SK-N-MC (cell line): ENCODE data around the gene HOXA6.

Experiments
- EZH2 ChIP-seq: fragments of 200-600 bp; sonication (generic); IDR thresholded peaks from one replicate; pipeline ENCODE4 v1.6.1; 2017; ENCODE audit warnings: antibody characterized with exemption
- FOXP2 ChIP-seq: optimal IDR thresholded peaks from 2 replicates; pipeline ENCODE3; 2011; ENCODE audit warnings: mild to moderate bottlenecking, moderate library complexity; ENCODE audit not compliant: insufficient read depth; ENCODE audit errors: extremely low read length, control extremely low read depth
- POLR2AphosphoS5 ChIP-seq: IDR thresholded peaks from 2 replicates; pipeline ENCODE4 v1.6.1; 2012; ENCODE audit warnings: mild to moderate bottlenecking, low read depth, low read length, borderline replicate concordance

DNA sequence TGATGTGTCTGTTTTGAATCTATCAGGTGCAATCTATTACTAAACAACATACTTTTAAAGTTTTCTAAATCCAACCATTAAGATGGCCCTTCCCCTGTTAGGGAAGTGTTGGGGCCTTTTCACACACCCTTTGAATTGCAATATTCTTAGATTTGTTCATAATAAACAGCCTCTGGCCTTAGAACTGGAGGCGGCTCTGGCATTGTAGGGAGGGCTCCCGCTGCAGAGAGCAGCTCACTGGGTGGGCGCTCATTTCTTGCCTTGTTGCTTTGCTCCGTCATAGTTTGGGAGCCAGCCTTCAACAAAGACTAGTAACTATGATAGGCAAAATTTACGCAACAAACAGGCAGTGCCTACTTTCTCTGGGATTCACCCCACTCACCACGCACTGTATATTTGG is 30.8 kb upstream of the HOXA6 start:
- no peak for TF ChIP-seq POLR2AphosphoS5
- no peak for TF ChIP-seq EZH2
- TF ChIP-seq FOXP2: no peak
